H1 (cell line): ENCODE results near the gene RAB24. TPM values are rescaled to one million over a fixed set of nuclear protein-coding genes. Genes with fewer than 3 reads are reported as not detected.

Source experiments
- CTCF ChIA-PET: fragments of 300-600 bp; sonication (Branson Sonifier 250); formaldehyde crosslinking; loops from one replicate; lab custom pipeline; 2021; ENCODE audit not compliant: partially characterized antibody; lab: Charles Lee
- POLR2A ChIA-PET: fragments of 300-600 bp; sonication (Branson Sonifier 250); formaldehyde crosslinking; loops from one replicate; lab custom pipeline; 2021; ENCODE audit warnings: inconsistent platforms; ENCODE audit not compliant: partially characterized antibody; lab: Charles Lee
- DNase-seq, 2 experiments: peaks; one replicate each; pipeline versions ENCODE4 v3.0.0 to v3.0.0-alpha.2; 2010 to 2022; ENCODE audit warnings: low spot score in 2 of 2, low read depth in 1 of 2, mixed read lengths in 1 of 2
- FAIRE-seq: peaks from 2 replicates; lab custom pipeline; 2011; peaks lifted over from hg19 to GRCh38; lab: Jason Lieb, UNC
- H2AFZ ChIP-seq: 2 replicates; pipeline ENCODE4 v1.8.1; 2012; ENCODE audit warnings: low read length, inconsistent platforms
- H2AK5ac ChIP-seq: 2 replicates; pipeline ENCODE4 v1.6.1; 2013; ENCODE audit warnings: low read depth, low read length
- H2BK120ac ChIP-seq: replicated peaks from 2 replicates; pipeline ENCODE3; 2013; ENCODE audit warnings: low read depth, low read length, inconsistent platforms
- H2BK12ac ChIP-seq: 2 replicates; pipeline ENCODE4 v1.6.1; 2013; ENCODE audit warnings: low read depth, low read length
- H2BK15ac ChIP-seq: 2 replicates; pipeline ENCODE4 v1.6.1; 2013; ENCODE audit warnings: low read length
- H2BK20ac ChIP-seq: 2 replicates; pipeline ENCODE4 v1.6.1; 2013; ENCODE audit warnings: low read length
- H2BK5ac ChIP-seq: 2 replicates; pipeline ENCODE4 v1.6.1; 2013; ENCODE audit warnings: low read depth, low read length
- H3K14ac ChIP-seq: 2 replicates; pipeline ENCODE4 v1.6.1; 2013; ENCODE audit warnings: inconsistent platforms; ENCODE audit not compliant: insufficient read length
- H3K18ac ChIP-seq: 2 replicates; pipeline ENCODE4 v1.6.1; 2013; ENCODE audit warnings: low read length; ENCODE audit errors: extremely low read depth
- H3K23ac ChIP-seq: 2 replicates; pipeline ENCODE4 v1.6.1; 2013; ENCODE audit warnings: inconsistent platforms; ENCODE audit not compliant: insufficient read length
- H3K23me2 ChIP-seq: 2 replicates; pipeline ENCODE4 v1.6.1; 2013; ENCODE audit warnings: low read depth, low read length
- H3K27ac ChIP-seq: 2 replicates; pipeline ENCODE4 v1.6.1; 2011; ENCODE audit warnings: low read depth, low read length, inconsistent platforms
- H3K27me3 ChIP-seq, 4 experiments: replicated peaks in 1 of 4; 1 replicate in 1 of 4; 2 replicates in 3 of 4; pipeline versions ENCODE4 v1.6.1 to v1.8.1; 2011 to 2013; ENCODE audit warnings: low read length in 3 of 4, mild to moderate bottlenecking in 3 of 4, inconsistent platforms in 2 of 4, mixed read lengths in 2 of 4, moderate library complexity in 1 of 4; ENCODE audit not compliant: control insufficient read depth in 3 of 4, insufficient read depth in 3 of 4; ENCODE audit errors: extremely low read depth in 1 of 4
- H3K36me3 ChIP-seq, 4 experiments: 2 replicates each; pipeline versions ENCODE4 v1.6.1 to v1.8.1; 2011 to 2013; ENCODE audit warnings: mild to moderate bottlenecking in 4 of 4, low read length in 3 of 4, moderate library complexity in 2 of 4, control low read depth in 1 of 4, inconsistent platforms in 1 of 4; ENCODE audit not compliant: insufficient read depth in 4 of 4, control insufficient read depth in 2 of 4
- H3K4ac ChIP-seq: replicated peaks from 2 replicates; pipeline ENCODE3; 2013; ENCODE audit warnings: low read length, low read depth, mixed read lengths, inconsistent platforms; ENCODE audit not compliant: insufficient read length
- H3K4me1 ChIP-seq, 4 experiments: replicated peaks in 1 of 4; 1 replicate in 1 of 4; 2 replicates in 3 of 4; pipeline versions ENCODE4 v1.6.1 to v1.8.1; 2011 to 2013; ENCODE audit warnings: low read length in 3 of 4, inconsistent platforms in 2 of 4, mixed read lengths in 1 of 4; ENCODE audit not compliant: insufficient read depth in 4 of 4, control insufficient read depth in 3 of 4
- H3K4me2 ChIP-seq, 2 experiments: 2 replicates each; pipeline versions ENCODE4 v1.6.1 to v1.8.1; 2011 to 2013; ENCODE audit warnings: low read depth in 2 of 2, low read length in 2 of 2, control low read depth in 1 of 2, inconsistent platforms in 1 of 2, mild to moderate bottlenecking in 1 of 2; ENCODE audit not compliant: insufficient read depth in 1 of 2
- H3K4me3 ChIP-seq, 4 experiments: fragments of 200-600, 300-600 bp in 1 of 4; sonication (generic), shearing (Covaris generic), sonication (Bioruptor Twin) in 1 of 4; 2 replicates each; pipeline versions ENCODE4 v1.5.1 to v1.8.1; 2011 to 2016; ENCODE audit warnings: low read length in 4 of 4, low read depth in 3 of 4, control low read depth in 2 of 4, inconsistent platforms in 2 of 4, mild to moderate bottlenecking in 2 of 4, mixed read lengths in 1 of 4, moderate library complexity in 1 of 4; ENCODE audit not compliant: insufficient read depth in 2 of 4; ENCODE audit errors: extremely low read depth in 1 of 4
- H3K56ac ChIP-seq: replicated peaks from 2 replicates; pipeline ENCODE3; 2013; ENCODE audit warnings: low read depth, mild to moderate bottlenecking, mixed read lengths, low read length, inconsistent platforms; ENCODE audit not compliant: insufficient read length
- H3K79me1 ChIP-seq: 2 replicates; pipeline ENCODE4 v1.6.1; 2013; ENCODE audit warnings: low read depth, low read length, control low read depth
- H3K79me2 ChIP-seq, 2 experiments: 2 replicates each; pipeline versions ENCODE4 v1.6.1 to v1.8.1; 2012 to 2013; ENCODE audit warnings: low read length in 2 of 2, mild to moderate bottlenecking in 2 of 2, inconsistent platforms in 1 of 2; ENCODE audit not compliant: insufficient read depth in 2 of 2, control insufficient read depth in 1 of 2
- H3K9ac ChIP-seq, 4 experiments: replicated peaks in 1 of 4; 1 replicate in 1 of 4; 2 replicates in 3 of 4; pipeline versions ENCODE4 v1.6.1 to v1.8.1; 2011 to 2013; ENCODE audit warnings: low read depth in 3 of 4, low read length in 3 of 4, control low read depth in 2 of 4, mild to moderate bottlenecking in 2 of 4, moderate library complexity in 2 of 4, inconsistent platforms in 1 of 4; ENCODE audit errors: extremely low read depth in 1 of 4
- H3K9me3 ChIP-seq, 2 experiments: 2 replicates each; pipeline versions ENCODE4 v1.6.1 to v1.8.1; 2012 to 2013; ENCODE audit warnings: mild to moderate bottlenecking in 2 of 2, moderate library complexity in 2 of 2, control low read depth in 1 of 2, inconsistent platforms in 1 of 2, low read depth in 1 of 2, low read length in 1 of 2, mixed read lengths in 1 of 2; ENCODE audit not compliant: insufficient read depth in 2 of 2
- H4K20me1 ChIP-seq, 2 experiments: replicated peaks in 1 of 2; 2 replicates each; pipeline versions ENCODE3 to v1.8.1; 2011 to 2013; ENCODE audit warnings: inconsistent platforms in 2 of 2, low read length in 2 of 2, mild to moderate bottlenecking in 1 of 2; ENCODE audit not compliant: insufficient read depth in 2 of 2, control insufficient read depth in 1 of 2
- H4K5ac ChIP-seq: 2 replicates; pipeline ENCODE4 v1.6.1; 2013; ENCODE audit warnings: low read length, low read depth, mixed read lengths, inconsistent platforms; ENCODE audit not compliant: insufficient read length
- H4K8ac ChIP-seq: 2 replicates; pipeline ENCODE4 v1.8.0; 2013; ENCODE audit warnings: mild to moderate bottlenecking, moderate library complexity, low read length, inconsistent platforms; ENCODE audit not compliant: insufficient read depth; ENCODE audit errors: extremely low read depth
- H4K91ac ChIP-seq: replicated peaks from 2 replicates; pipeline ENCODE3; 2013; ENCODE audit warnings: low read length, mixed read lengths, inconsistent platforms; ENCODE audit not compliant: insufficient read length
- BCL11A ChIP-seq, 2 experiments: IDR thresholded peaks; one replicate each; pipeline ENCODE4 v1.6.1; 2011; ENCODE audit warnings: low read depth in 2 of 2, low read length in 2 of 2, mild to moderate bottlenecking in 2 of 2
- CHD1 ChIP-seq: IDR thresholded peaks from 2 replicates; pipeline ENCODE4 v1.6.1; 2012; ENCODE audit warnings: low read depth, low read length, improper control_type of control experiment
- CTBP2 ChIP-seq: IDR thresholded peaks from 2 replicates; pipeline ENCODE4 v1.7.0; 2011; ENCODE audit warnings: borderline replicate concordance, mild to moderate bottlenecking, moderate library complexity, mixed read lengths, low read length; ENCODE audit not compliant: insufficient read depth, insufficient read length
- GABPA ChIP-seq: IDR thresholded peaks from 2 replicates; pipeline ENCODE4 v1.6.1; 2011; ENCODE audit warnings: mild to moderate bottlenecking, low read length, moderate library complexity, borderline replicate concordance; ENCODE audit not compliant: insufficient read depth
- RAD21 ChIP-seq, 2 experiments: IDR thresholded peaks in 1 of 2; conservative IDR thresholded peaks in 1 of 2; 2 replicates each; pipeline ENCODE4 v1.6.1; 2011; ENCODE audit warnings: low read depth in 2 of 2, low read length in 2 of 2, improper control_type of control experiment in 1 of 2, inconsistent platforms in 1 of 2, mild to moderate bottlenecking in 1 of 2, moderate library complexity in 1 of 2
- TBP ChIP-seq: IDR thresholded peaks from 2 replicates; pipeline ENCODE4 v1.6.1; 2011; ENCODE audit warnings: low read depth, low read length, improper control_type of control experiment
- WGBS, 2 experiments: shearing (Covaris generic) in 1 of 2; methylation state at CpG; one replicate each; pipeline versions ENCODE4 v1.1.6 to v1.1.7; 2013 to 2015; ENCODE audit warnings: low lambda C conversion rate in 2 of 2, mixed read lengths in 2 of 2, inconsistent platforms in 1 of 2, low coverage in 1 of 2, missing lambda C conversion rate in 1 of 2; ENCODE audit not compliant: insufficient replicate concordance in 2 of 2, insufficient coverage in 1 of 2, insufficient read length in 1 of 2; ENCODE audit errors: extremely low coverage in 1 of 2, missing lambda C conversion rate in 1 of 2; 5-methylcytosine and 5-hydroxymethylcytosine counted together
- polyA plus RNA-seq, 7 experiments: library from polyadenylated mRNA; depleted of rRNA in 3 of 7; stranded (reverse) in 5 of 7; unstranded in 2 of 7; fragments of >200 nt in 5 of 7; fragments of 200-250 nt in 2 of 7; gene quantifications; 1 replicate in 5 of 7; 2 replicates in 1 of 7; 4 replicates in 1 of 7; pipeline versions ENCODE4 v1.2.1 to v1.2.3, GENCODE V29; 2011 to 2013; ENCODE audit warnings: missing spikeins in 2 of 7, mixed read lengths in 2 of 7
- total RNA-seq: library from RNA; stranded (reverse); fragmentation: NEBNext Ultra II Directional; extraction: Animal tissue kit (Norgen Biotek cat#: 25700); gene quantifications from 2 replicates; pipeline ENCODE4 v1.2.1, GENCODE V29; 2021
- TF ChIP-seq, protein P1 (sequence below): IDR thresholded peaks from 2 replicates; pipeline ENCODE4 v1.6.1; 2012; ENCODE audit warnings: inconsistent platforms
- TF ChIP-seq, protein P2 (sequence below): IDR thresholded peaks from 2 replicates; pipeline ENCODE4 v1.6.1; 2011; ENCODE audit warnings: low read depth, mild to moderate bottlenecking, low read length; ENCODE audit not compliant: insufficient read depth

RAB24 gene
- total and polyA plus RNA-seq, 2 of the 8 experiments (the other 6 are each of a cell fraction or from before 2014, with no cell fraction given) = 18.8 to 33.8 TPM

DNA sequence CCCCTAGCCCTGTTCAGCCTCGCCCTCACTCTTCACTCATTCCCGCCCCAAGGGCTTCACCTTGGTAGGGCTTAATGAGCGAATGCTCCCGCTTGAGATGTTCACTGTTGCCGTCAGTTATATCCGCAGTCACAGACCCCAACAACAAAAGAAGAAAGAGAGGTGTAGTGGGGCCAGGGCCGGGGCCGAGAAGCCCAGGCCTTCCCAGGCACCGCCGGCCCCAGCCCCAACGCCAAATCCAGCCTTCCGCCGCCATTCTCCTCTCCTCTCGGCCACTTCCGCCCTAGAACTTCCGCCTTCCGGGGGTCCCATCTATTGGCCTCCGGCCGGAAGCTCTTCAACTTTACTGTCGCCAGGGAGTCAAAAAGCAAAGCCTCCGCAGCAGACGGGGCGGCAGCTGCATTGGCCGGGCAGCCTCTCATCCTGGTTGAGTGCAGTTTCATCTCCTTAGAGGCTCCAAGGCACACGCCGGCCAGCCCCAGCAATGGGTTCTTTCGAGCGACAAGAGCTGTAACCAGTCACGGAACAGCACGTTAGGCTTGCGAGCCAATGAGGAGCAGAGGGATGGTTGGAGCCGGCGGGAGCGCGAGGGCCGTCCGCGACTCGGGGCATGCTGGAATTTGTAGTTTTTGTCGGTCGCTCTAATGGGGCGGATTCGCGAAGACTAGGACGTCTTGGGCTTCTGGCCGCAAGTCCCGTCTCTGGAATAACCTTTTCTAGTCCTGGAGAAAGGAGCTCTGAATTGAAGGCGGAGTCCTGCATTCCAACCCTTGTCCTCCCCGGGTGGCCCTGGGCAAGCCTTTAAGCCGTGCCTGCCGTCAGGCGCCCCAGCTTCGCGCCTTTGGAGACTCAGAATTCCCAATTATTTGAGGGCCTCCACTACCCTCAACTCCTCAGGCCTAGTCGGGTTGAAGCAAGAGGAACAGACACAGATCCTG is 48.1 kb upstream of the RAB24 start, which contains the start of gene LMAN2:
TSS of gene LMAN2 (minus strand) at position 277 of the 938 bp plus-strand sequence. CDS start at position 256, 21 bp downstream.
- peak within 1 kb of the TSS; percentile 77 for H4K5ac ChIP-seq
- no peak for FAIRE-seq
- CTCF ChIA-PET = interaction anchor here (0.6 to 11.2 kb wide), 15 partner anchors 10 to 931 kb away, joined by 3 to 142 read pairs (median 7); no protein-coding TSS in a partner anchor
- TF ChIP-seq BCL11A (IDR thresholded peaks at IDR 0.05; ENCODE audit: low read depth in 2 of 2, low read length in 2 of 2) (no peak), CTBP2 (no peak), TBP (peak; percentile 20; the same call in 1 of the 2 replicates), CHD1 (no peak), GABPA (peak; percentile 98), RAD21 (IDR thresholded peaks at IDR 0.05 in 1 of 2, conservative IDR thresholded peaks at IDR 0.05 in 1 of 2; ENCODE audit: low read depth in 2 of 2, low read length in 2 of 2) (no peak)
- TF ChIP-seq, protein P1, sequence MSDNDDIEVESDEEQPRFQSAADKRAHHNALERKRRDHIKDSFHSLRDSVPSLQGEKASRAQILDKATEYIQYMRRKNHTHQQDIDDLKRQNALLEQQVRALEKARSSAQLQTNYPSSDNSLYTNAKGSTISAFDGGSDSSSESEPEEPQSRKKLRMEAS = peak; percentile 64; the same call in 1 of the 2 replicates
- TF ChIP-seq, protein P2, sequence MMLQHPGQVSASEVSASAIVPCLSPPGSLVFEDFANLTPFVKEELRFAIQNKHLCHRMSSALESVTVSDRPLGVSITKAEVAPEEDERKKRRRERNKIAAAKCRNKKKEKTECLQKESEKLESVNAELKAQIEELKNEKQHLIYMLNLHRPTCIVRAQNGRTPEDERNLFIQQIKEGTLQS = no peak

More for the DNA sequence above, 48.1 kb upstream of the RAB24 start, which contains the start of gene LMAN2:
- peak; percentile 80 to 90 for DNase-seq
- peak within 1 kb of the TSS; percentile 75 for H4K91ac ChIP-seq
- 0 out of 7 replicates have a peak, but pooled peaks cover 0 to 5% (median 0%) of the 10 kb centered on the region in 4 experiments for H3K27me3 ChIP-seq
- no peaks in the 10 kb centered on the region for H3K9me3 ChIP-seq
- H3K79me2 ChIP-seq = peaks cover 15 to 45% of the 10 kb centered on the region in 2 experiments
- H3K79me1 ChIP-seq = peaks cover 18% of the 10 kb centered on the region
- H2BK120ac ChIP-seq = no peak within 1 kb of the TSS
- H2BK15ac ChIP-seq = no peak within 1 kb of the TSS; the same call in 1 of the 2 replicates
- H3K14ac ChIP-seq = no peak within 1 kb of the TSS
- H3K36me3 ChIP-seq = peaks cover 0 to 7% (median 4%) of the 10 kb centered on the region in 4 experiments; a peak in 4 of 8 replicates
- H3K18ac ChIP-seq = peak within 1 kb of the TSS; percentile 81; the same call in 1 of the 2 replicates
- H3K4me3 ChIP-seq = peak within 1 kb of the TSS; percentile 80 to 100 (median 94)
- POLR2A ChIA-PET = interaction anchor here (0.9 to 8.1 kb wide), 21 partner anchors 9 to 146 kb away, joined by 3 to 66 read pairs (median 5); partner anchors contain the start of genes GRK6 and PDLIM7
- peak within 1 kb of the TSS; percentile 82 for H2BK5ac ChIP-seq
- H3K27ac ChIP-seq = peak within 1 kb of the TSS; percentile 94
- 8% methylated on average over 53 of the region's 55 CpGs; no CpG with 5 or more reads in 1 of the 2 experiments for WGBS, 2 experiments
- H3K23ac ChIP-seq = no peak within 1 kb of the TSS
- H4K20me1 ChIP-seq = peaks cover 5% of the 10 kb centered on the region in 2 experiments
- peak within 1 kb of the TSS; percentile 97 for H2AFZ ChIP-seq
- H4K8ac ChIP-seq = peak within 1 kb of the TSS; percentile 98; the same call in 1 of the 2 replicates
- H2AK5ac ChIP-seq = peak within 1 kb of the TSS; percentile 68; the same call in 1 of the 2 replicates
- H2BK12ac ChIP-seq = peak within 1 kb of the TSS; percentile 60
- peak within 1 kb of the TSS; percentile 75 for H3K56ac ChIP-seq
- H3K4ac ChIP-seq = peak within 1 kb of the TSS; percentile 36
- peaks cover 8% of the 10 kb centered on the region for H3K23me2 ChIP-seq
- no peak within 1 kb of the TSS for H2BK20ac ChIP-seq
- peak within 1 kb of the TSS in 3 of 4 experiments; percentile 94; a peak in 6 of 7 replicates for H3K9ac ChIP-seq
- peak within 1 kb of the TSS; percentile 90 to 94 for H3K4me2 ChIP-seq
- H3K4me1 ChIP-seq = peaks cover 0 to 13% (median 4%) of the 10 kb centered on the region in 4 experiments; a peak in 3 of 7 replicates
